HG02610 (cell line): ENCODE results near the gene EMP2.
"Not testable (repeated sequence)": the region's sequence is repeated elsewhere in the genome, so short reads cannot be mapped to it uniquely, and the experiment has no call there.

Experiments
- ATAC-seq: cut with Tn5 transposase; IDR thresholded peaks from one replicate; pipeline ENCODE4 v1.9.1; 2021; ENCODE audit warnings: mild to moderate bottlenecking, moderate library complexity; ENCODE audit not compliant: unreplicated experiment

EMP2 gene, protein sequence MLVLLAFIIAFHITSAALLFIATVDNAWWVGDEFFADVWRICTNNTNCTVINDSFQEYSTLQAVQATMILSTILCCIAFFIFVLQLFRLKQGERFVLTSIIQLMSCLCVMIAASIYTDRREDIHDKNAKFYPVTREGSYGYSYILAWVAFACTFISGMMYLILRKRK

DNA sequence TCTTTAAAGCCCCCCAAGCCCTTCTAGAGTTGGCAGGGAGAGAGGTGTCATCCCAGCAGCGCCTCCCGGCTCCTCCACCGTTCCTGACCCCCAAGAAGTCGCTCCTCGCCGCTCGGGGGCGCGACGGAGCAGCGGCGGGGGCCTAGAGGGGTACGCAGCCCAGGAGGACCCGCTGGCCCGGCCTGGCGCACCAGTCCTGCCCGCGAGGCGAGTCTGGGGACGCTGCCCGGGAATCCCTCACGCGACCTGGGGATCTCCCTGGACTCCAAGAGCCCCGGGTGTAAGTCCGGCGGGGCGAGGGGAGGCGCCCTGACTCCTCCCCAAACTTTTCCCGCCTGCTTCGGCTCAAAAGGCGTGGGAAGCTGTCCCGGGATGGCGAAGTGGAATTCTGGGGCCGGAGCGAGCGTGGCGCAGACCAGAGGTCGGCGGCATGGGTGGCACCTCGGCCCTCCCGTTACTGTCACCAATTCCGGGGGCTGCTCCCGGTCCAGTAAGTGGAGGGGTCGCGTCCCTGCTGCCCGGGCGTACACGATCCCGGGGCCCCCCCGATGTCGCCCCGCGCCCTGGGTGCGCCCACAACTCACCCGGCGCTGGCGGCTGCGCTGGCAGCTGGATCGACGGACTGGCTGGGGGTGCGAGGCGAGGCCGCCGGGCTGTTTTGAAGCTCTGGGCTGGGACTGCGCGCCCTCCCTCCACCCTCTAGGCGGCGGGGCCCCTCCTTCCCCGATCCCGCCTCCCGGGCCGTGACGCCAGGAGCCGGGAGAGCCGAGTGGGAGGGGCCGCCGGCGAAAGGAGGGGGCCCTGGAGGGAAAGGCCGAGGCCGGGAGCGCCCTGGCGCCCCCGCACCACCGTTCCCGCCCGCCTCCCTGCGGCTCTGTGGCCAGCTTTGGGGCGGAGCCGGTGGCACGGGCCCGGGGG, at the start of gene EMP2:
EMP2 (minus strand) TSS at position 634 of the 918 bp plus-strand sequence. CDS start 32,981 bp downstream, outside the sequence.
- ATAC-seq = no peak

DNA sequence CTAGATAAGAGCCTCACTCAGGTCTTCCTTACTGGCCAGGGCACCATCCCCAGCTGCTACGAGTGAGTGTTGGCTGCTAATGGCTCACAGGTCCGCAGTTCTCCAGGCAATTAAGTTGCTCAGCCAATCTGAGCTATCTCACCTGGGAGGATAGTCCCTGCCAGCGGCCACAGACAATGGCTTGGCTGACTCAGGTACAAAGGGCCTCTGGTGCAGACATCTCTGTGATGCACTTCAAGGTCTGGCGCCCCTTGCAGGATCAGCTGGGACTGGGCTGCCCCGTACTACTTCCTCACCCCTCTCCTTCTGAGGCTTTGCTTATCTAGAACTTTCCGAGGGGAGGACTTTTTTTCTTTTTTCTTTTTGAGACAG, 49.2 kb upstream of the EMP2 start:
- ATAC-seq = no peak

DNA sequence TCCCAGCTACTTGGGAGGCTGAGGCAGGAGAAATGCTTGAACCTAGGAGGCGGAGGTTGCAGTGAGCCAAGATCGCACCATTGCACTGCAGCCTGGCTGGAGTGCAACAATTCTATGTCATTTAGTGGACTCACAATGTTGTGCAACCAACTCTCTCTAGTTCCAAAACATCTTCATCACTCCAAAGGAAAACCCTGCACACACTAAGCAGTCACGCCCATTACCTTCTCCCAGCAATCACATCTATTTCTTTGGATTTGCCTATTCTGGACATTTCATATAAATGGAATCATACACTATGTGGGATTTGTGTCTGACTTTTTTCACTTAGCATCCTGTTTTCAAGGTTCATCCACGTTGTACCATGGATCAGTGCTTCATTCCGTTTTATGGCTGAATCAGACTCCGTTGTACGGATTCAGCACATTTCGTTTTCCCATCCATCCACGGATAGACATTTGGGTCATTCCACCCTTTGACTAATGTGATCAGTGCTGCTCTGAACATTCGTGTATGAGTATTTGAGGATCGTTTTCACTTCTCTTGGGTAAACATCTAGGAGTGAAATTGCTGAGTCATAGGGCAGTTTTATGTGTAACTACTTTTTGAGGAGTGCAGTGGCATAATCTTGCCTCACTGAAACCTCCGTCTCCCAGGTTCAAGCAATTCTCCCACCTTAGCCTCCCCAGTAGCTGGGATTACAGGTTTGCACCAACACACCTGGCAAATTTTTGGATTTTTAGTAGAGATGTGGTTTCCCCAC, 45.4 kb upstream of the EMP2 start:
- ATAC-seq = no peak

DNA sequence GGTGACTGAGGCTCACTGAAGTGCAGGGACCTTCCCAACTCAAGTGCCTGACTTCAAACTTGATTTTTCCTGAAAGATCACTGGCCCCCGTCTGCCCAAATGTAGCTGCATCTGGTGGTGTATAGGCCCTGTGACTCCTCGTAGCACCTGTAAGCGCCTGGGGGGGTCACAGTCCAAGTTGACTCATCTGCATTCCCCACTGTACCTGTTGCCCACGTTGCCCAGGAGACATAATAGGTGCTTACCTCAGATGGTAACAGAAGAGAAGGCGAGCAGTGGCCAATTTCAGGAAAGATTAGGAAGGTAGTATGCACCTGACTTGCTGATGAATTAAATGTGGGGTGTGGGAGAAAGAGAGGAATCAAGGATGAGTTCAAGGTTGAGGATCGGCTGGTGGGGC, 44.1 kb upstream of the EMP2 start:
- ATAC-seq = no peak

DNA sequence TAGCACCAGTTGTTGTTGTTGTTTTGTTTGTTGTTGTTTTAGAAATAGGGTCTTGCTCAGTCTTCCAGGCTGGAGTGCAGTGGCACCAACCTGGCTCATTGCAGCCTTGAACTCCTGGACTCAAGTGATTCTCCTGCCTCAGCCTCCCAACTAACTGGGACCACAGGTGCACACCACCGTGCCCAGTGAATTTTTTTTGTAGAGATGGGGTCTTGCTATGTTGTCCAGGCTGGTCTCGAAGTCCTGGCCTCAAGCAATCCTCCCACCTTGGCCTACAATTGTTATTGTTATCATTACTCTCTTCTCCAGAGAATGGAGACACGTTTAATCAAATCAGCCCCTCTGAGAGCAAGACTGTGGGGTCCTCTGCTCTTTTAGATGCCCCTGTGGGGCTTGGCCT, 42.7 kb upstream of the EMP2 start:
- no peak for ATAC-seq

DNA sequence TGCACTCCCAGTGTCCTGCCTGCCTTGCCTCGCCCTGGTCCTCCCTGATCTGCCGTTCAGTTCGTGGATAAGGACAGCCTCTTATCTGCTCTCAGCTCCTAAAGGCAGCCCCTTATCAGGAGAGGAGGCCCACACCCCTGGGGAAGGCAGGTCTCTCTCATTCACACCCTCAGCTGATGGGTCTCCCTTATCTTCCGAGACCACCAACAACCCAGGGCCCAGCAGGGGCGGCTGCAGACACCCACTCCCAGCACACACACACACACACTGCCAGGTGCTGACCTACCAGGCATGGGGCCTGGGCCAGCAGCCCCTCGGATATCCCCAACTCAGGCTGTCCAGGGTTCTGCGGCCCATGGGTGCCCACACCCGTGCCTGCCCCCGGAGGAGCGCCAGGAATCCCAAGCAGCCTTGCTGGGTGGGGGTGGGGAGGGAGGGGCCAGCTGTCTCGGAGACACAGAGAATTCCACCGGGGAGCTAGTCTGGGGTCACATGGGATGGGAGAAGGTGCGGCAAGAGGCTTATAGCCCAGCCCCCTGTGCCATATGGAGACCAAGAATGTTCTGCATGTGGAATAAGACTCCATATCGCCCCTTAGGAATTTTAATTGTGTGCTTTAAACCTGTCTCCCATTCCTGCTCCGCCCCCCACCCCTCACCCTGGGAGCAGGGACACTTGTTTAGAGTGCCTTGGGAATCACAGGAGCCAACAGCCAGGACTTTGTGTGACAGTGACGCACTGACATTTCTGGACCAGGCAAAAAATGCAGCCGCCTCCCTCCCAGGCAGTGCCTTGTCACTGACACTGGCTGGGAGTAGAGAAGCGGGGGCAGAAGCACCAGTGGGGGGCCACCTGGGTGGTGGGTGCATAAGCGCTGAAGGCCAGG, 41.9 kb upstream of the EMP2 start:
- ATAC-seq = no peak

DNA sequence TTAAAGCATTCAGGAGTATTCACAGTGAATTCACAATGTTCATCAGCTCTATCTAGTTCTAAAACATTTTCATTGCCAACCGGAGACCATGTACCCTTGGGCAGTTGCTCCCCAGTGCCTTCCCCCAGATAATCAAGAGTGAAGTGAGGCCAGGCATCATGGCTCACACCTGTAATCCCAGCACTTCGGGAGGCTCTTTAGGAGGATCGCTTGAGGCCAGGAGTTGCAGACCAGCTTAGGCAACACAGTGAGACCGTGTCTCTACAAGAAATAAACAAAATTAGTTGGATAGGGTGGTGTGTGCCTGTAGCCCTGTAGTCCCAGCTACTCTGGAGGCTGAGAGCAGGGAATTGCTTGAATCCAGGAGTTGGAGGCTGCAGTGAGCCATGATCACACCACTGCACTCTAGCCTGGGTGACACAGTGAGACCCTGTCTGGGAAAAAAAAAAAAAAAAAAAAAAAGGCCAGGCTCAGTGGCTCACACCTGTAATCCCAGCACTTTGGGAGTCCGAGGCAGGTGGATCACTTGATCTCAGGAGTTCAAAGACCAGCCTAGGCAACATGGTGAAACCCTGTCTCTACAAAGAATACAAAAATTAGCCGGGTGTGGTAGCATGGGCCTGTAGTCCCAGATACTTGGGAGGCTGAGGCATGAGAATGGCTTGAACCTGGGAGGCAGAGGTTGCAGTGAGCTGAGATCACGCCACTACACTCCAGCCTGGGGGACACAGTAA, 41.0 kb upstream of the EMP2 start:
- ATAC-seq = not testable (repeated sequence)

DNA sequence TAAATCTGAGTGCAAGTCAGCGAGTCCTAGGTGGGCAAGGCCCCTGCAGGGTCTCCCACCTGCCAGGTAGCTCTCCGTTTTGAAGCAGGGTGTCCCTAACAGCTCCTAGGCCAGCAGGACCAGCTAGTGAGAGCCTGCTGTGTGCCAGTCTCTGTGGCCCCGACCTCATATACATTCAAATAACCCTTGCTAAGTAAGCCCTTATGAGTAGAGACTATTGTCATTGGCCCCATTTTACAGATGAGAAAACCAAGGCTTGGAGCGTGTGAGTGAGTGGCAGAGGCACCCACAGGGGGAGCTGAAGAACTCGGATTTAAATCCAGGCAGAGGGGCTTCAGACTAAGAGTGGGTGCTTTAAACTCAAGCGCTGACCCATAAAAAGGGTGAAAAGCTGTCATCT, 39.7 kb upstream of the EMP2 start:
- ATAC-seq = no peak

DNA sequence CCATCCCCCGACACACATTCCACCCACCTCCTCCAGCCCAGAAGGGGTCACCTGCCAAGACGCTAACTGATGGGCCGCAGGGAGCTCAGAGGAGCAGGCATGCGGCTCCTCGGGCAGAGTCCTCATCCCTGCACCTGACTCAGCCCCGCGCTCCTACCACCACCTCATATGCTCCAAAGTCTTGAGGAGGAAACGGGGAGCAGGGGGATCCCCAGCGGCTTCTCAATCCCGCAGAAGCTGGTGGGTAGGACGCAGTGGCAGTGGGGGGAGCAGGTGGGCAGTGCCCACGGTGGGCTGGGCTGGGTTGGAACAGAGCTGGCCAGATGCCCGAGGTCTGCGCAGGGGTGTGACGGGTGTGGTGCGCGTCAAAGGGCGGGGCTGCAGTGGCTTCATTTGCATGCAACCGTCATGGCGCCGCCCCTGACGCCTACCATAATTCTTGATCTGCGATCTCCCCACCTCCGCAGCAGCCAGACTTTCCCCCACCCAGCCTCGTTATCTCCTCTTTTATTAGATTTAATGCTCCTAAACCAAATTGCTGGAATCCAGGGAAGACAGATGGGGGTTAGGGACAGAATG, 39.0 kb upstream of the EMP2 start:
- ATAC-seq = no peak

DNA sequence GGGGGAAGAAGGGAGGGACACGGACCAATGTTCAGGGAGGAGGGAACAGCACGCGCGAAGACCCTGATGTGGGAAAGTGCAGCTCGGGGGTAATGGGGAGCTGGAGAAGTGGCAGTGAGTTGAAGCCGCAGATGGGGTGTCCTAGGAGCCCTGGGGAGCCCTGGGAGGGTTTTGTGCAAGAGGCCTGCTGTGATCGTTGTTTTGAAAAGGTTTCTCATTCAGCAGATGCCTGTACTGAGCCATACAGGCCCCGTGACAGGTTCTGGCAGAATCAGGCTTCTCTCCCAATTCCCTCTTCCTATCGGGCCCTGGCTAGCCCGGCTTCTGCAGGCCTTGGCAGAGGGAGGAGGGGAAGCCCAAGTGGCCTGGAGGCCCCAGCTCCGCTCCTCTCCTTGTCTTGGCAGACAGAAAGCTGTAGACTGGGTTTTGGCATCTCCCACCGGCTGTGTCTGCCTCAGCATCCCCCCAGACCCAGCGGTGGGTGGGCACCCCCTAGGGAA, 38.4 kb upstream of the EMP2 start:
- no peak for ATAC-seq

DNA sequence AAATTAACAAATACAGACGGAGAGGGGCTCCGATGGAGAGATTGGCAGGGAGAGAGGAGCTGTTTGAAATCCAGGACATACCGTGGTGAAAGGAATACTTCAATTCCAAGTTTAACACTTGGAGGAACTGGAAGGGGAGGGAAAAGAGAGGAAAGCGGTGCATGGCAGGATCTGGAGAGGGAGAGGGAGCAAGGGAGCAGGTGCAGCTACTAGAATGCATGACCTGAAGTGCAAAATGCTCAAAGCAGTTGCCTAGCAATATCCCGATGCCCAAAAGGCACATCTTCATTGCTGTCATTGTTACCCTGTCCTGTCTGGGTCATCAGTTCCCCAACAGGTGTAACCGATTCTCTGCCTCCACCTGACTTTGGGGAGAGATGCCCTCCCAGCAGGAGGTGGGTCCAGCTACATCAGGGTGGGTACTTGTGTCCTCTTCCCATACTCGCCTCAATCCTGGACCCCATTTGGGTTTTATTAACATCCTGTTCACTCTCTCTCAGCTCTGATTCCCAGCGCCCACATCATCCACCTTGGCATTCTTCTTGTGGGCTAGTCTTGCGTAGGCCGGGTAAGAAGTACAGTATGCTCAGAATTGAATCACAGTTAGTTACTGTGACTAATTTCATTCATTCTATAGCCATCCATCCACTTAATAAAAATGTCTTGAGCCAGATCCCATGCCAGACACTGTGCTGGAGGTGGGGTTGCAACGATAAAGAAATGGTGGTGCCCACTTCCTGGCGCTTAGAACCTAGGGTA, 37.4 kb upstream of the EMP2 start:
- no peak for ATAC-seq

DNA sequence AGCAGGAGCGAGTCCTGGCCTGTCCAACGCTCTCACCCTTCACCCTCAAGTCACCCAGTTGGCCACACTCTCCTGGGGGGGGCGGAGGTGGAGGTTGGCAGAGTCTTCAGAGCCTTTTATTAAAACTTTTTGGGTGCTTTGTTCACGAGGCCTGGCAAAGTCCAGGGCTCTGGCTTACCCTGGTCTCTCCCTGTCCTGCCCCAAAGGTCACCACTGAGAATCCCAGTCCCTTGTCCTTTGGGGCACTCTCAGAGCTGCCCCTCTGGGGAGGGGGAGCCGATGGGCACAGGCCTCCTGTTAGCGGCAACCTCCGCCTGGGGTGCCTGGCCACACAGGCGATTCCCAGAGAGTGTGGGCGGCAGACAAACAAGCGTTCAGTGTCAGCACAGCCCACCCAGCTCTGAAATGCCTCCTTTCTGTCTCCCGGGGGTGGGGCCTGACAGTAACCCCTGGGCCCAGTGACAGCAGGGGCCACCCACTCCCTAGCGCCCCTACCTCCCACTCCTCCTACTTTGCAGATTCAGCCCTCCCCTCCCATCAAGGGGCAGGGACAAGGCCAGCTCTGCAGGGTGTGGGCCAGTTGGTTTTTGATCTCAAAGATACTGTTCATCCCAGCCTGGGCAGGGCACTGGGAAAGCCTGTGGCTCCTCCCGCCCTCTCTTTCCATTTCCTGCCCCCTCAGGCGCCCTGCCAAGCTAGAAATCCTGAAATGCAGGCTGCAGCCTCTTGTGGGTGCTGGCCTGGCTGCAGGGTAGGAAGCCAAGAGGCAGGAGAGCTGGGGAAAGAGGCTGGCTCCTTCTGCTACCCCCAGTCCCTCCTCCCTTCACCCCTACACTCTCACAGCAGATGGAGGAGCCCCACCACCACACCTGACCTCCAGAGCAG, 36.6 kb upstream of the EMP2 start:
- no peak for ATAC-seq

DNA sequence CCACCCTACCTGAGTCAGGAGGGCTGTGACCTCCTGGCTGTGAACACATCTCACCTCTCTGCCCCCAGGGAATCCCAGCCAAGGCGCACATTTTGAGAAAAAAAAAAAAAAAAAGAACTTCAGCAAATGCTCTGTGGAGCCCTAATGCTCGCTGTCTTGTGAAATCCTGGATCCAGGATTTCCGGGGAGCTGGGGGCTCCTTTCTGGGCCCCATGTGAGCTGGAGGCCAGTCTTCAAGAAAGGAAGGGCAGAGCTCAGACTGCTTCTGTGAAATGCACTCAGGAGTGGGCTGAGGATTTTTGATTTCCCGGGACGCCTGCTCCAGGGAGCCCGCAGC, 36.0 kb upstream of the EMP2 start:
- no peak for ATAC-seq

DNA sequence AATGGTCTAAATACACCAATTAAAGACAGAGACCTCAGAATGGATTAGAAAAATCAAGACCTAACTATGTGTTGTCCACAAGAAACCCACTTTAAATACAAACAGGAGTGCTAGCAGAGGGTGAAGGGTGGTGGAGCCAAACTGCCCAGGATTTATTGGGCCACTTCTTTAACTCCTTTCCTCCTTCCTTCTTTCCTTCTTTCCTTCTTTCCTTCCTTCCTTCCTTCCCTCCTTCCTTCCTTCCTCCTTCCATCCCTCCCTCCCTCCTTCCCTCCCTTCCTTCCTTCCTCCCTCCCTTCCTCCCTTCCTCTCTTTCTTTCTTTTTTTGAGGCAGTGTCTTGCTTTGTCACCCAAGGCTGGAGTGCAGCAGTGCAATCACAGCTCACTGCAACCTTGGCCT, 34.3 kb upstream of the EMP2 start:
- ATAC-seq = no peak

DNA sequence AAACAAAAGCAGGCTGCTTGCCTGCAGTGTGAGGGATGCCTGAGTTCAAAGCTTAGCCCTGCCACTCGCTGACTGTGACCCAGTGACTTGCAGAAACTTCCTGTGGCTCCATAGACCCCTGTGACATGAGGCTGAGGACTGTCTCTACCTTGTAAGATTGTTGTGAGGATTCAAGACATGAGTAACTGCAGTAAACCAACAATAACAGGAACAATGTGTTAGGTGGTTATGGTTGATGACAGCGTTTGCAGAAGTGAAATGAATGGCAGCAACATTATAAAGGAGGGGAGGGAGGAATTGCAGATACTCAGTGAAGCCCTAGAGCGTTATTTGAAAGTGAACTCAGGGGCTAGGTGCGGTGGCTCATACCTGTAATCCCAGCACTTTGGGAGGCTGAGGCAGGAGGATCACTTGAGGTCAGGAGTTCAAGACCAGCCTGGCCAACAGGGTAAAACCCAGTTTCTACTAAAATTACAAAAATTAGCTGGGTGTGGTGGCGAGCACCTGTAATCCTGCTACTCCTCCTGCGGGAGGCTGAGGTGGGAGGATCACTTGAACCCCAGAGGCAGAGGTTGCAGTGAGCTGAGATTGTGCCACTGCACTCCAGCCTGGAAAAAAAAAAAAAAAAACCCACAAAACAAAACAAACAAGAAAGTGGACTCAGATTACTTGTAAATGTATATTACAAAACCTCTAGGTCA, 33.5 kb upstream of the EMP2 start:
- no peak for ATAC-seq

DNA sequence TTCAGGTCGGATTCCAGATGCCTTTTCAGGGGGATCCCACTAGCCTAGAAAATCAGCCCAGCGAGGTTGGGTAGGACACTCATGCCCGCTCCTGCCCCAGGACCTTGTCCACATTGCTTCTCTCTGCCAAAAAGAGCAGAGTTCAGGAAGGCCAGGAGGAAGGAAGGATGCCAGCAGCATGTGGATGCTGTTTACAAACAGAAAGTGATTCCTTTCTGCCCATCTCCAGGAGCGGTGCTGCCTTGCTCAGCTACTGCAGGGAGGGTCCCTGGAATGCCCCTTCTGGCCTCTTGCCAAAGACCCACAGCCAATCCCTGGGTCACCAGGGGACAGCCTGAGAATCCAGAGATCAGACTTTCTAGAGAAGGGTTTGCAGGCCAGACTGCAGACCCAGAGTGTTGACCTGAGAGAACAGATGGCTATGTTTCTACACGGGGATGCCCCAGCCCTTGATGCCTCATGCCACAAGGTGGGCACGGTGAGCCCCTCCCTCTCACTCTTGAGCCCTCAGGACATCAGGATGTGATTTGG, 32.3 kb upstream of the EMP2 start:
- ATAC-seq = no peak

DNA sequence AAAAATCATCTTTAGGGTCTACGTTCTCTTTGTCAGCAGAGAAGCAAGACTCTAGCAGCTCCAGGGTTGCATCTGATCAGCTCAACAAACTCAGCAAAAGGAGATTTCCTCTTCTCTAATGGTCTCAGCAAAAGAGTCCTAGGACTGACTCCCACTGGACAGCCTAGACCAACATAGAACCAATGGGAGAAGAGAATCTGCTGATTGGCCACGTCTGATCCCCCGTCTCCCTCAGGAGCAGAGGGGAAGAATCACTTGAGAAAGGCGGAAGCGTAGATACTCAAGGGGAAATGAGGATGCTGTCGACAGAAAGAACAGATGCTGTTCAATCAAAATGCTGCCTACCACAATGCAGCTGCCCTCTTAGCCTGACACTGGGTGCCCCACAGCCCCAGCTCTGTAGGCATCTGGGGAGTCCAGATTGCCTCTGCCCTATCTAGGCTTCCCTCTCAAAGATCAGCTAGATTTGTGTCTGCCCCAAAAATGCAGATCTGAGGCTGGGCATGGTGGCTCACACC, 31.5 kb upstream of the EMP2 start:
- no peak for ATAC-seq
